SK-N-SH (cell line): ENCODE measurements around the gene KCNJ10. TPM values are rescaled to one million over a fixed set of nuclear protein-coding genes. Genes with fewer than 3 reads are reported as not detected.

Source experiments
- CTCF ChIA-PET: fragments of 300-600, 350-600 bp; formaldehyde crosslinking; extraction: SDS; loops from one replicate; lab custom pipeline; 2021; lab: Yijun Ruan, JAX
- POLR2A ChIA-PET: fragments of 350-600 bp; sonication (Branson Sonifier 250); formaldehyde crosslinking; extraction: SDS; loops from one replicate; lab custom pipeline; 2020; ENCODE audit warnings: antibody characterized with exemption, inconsistent platforms; lab: Yijun Ruan, JAX
- DNase-seq: peaks from one replicate; pipeline ENCODE4 v3.0.0; 2012
- H2AFZ ChIP-seq: fragments of 200-600 bp; sonication (generic); 2 replicates; pipeline ENCODE4 v1.8.1; 2016; ENCODE audit warnings: antibody characterized with exemption, mild to moderate bottlenecking, low read depth
- H3F3A ChIP-seq: fragments of 200-600 bp; sonication (generic); replicated peaks from 2 replicates; pipeline ENCODE3; 2016; ENCODE audit warnings: antibody characterized with exemption, mild to moderate bottlenecking; ENCODE audit not compliant: insufficient read depth
- H3K27ac ChIP-seq, 2 experiments: fragments of 200-500 bp in 1 of 2; fragments of 200-600 bp in 1 of 2; sonication (Bioruptor generic) in 1 of 2; sonication (generic), shearing (Covaris generic) in 1 of 2; 2 replicates each; pipeline versions ENCODE4 v1.5.1 to v1.6.1; 2014 to 2016; ENCODE audit warnings: low read depth in 2 of 2, inconsistent platforms in 1 of 2, low read length in 1 of 2, mild to moderate bottlenecking in 1 of 2, mixed read lengths in 1 of 2
- H3K27me3 ChIP-seq: fragments of 200-600 bp; sonication (generic), shearing (Covaris generic); 2 replicates; pipeline ENCODE4 v1.6.1; 2016; ENCODE audit warnings: mixed run types; ENCODE audit not compliant: insufficient read depth
- H3K36me3 ChIP-seq, 2 experiments: fragments of 200-500 bp in 1 of 2; fragments of 200-600 bp in 1 of 2; sonication (Bioruptor generic) in 1 of 2; sonication (generic) in 1 of 2; replicated peaks in 1 of 2; 2 replicates each; pipeline versions ENCODE3 to v1.5.1; 2014 to 2016; ENCODE audit warnings: low read length in 1 of 2, mild to moderate bottlenecking in 1 of 2; ENCODE audit not compliant: insufficient read depth in 2 of 2, control insufficient read depth in 1 of 2
- H3K4me1 ChIP-seq, 2 experiments: fragments of 200-500 bp in 1 of 2; fragments of 200-600 bp in 1 of 2; sonication (Bioruptor generic) in 1 of 2; sonication (generic), shearing (Covaris generic) in 1 of 2; 2 replicates each; pipeline versions ENCODE4 v1.5.1 to v1.6.1; 2014 to 2016; ENCODE audit warnings: low read depth in 1 of 2, low read length in 1 of 2, mixed run types in 1 of 2; ENCODE audit not compliant: insufficient read depth in 2 of 2, control insufficient read depth in 1 of 2
- H3K4me2 ChIP-seq: fragments of 200-600 bp; sonication (generic), shearing (Covaris generic); 2 replicates; pipeline ENCODE4 v1.6.1; 2017; ENCODE audit warnings: mixed run types
- H3K4me3 ChIP-seq, 2 experiments: fragments of 200-500 bp in 1 of 2; fragments of 200-600 bp in 1 of 2; sonication (Bioruptor generic) in 1 of 2; sonication (generic), shearing (Covaris generic) in 1 of 2; 2 replicates each; pipeline versions ENCODE4 v1.5.1 to v1.8.1; 2014 to 2016; ENCODE audit warnings: low read depth in 2 of 2, inconsistent platforms in 1 of 2, low read length in 1 of 2, mild to moderate bottlenecking in 1 of 2, mixed read lengths in 1 of 2, moderate library complexity in 1 of 2
- H3K79me2 ChIP-seq: fragments of 200-600 bp; sonication (generic); 2 replicates; pipeline ENCODE4 v1.8.1; 2017; ENCODE audit warnings: mild to moderate bottlenecking; ENCODE audit not compliant: insufficient read depth
- H3K9ac ChIP-seq: fragments of 200-600 bp; sonication (generic); 2 replicates; pipeline ENCODE4 v1.6.1; 2017; ENCODE audit warnings: mixed run types
- H3K9me2 ChIP-seq: fragments of 200-600 bp; sonication (generic); 2 replicates; pipeline ENCODE4 v1.6.1; 2017; ENCODE audit warnings: mixed run types
- H3K9me3 ChIP-seq: fragments of 200-600 bp; sonication (generic); 2 replicates; pipeline ENCODE4 v1.6.1; 2017; ENCODE audit warnings: mixed run types, mild to moderate bottlenecking, moderate library complexity
- H4K20me1 ChIP-seq: fragments of 200-600 bp; sonication (generic); 2 replicates; pipeline ENCODE4 v1.6.1; 2017; ENCODE audit warnings: mild to moderate bottlenecking, mixed run types; ENCODE audit not compliant: insufficient read depth
- CHD2 ChIP-seq: fragments of 150-350 bp; IDR thresholded peaks from 2 replicates; pipeline ENCODE4 v1.6.1; 2018; ENCODE audit warnings: low read length; ENCODE audit not compliant: partially characterized antibody
- ELF1 ChIP-seq: IDR thresholded peaks from 2 replicates; pipeline ENCODE4 v1.4.0; 2012
- EZH2phosphoT487 ChIP-seq: fragments of 200-600 bp; sonication (generic); IDR thresholded peaks from 2 replicates; pipeline ENCODE4 v1.6.1; 2017; ENCODE audit warnings: low read depth, mixed run types, mild to moderate bottlenecking, antibody characterized with exemption, moderate library complexity, borderline replicate concordance
- FOXJ3 ChIP-seq: sonication (generic); formaldehyde crosslinking; IDR thresholded peaks from 2 replicates; pipeline ENCODE4 v1.5.1; 2020; ENCODE audit warnings: mild to moderate bottlenecking, missing genetic modification reagents
- GATA2 ChIP-seq: sonication (generic); formaldehyde crosslinking; IDR thresholded peaks from 2 replicates; pipeline ENCODE4 v1.5.0; 2020; ENCODE audit warnings: mild to moderate bottlenecking, missing genetic modification reagents
- JUND ChIP-seq: IDR thresholded peaks from 2 replicates; pipeline ENCODE4 v1.4.0; 2012
- MXI1 ChIP-seq: IDR thresholded peaks from 2 replicates; pipeline ENCODE4 v1.6.1; 2012; ENCODE audit warnings: mild to moderate bottlenecking, low read depth, low read length, improper control_type of control experiment
- NRF1 ChIP-seq: IDR thresholded peaks from 2 replicates; pipeline ENCODE4 v1.6.1; 2012; ENCODE audit warnings: low read depth, mild to moderate bottlenecking, low read length
- RAD21 ChIP-seq: IDR thresholded peaks from 2 replicates; pipeline ENCODE4 v1.6.1; 2012; ENCODE audit warnings: mild to moderate bottlenecking, low read length
- RXRA ChIP-seq: IDR thresholded peaks from 2 replicates; pipeline ENCODE4 v1.4.0; 2012; ENCODE audit warnings: low read depth, mild to moderate bottlenecking, borderline replicate concordance
- SIN3A ChIP-seq: IDR thresholded peaks from 2 replicates; pipeline ENCODE4 v1.6.1; 2012; ENCODE audit warnings: low read depth, mild to moderate bottlenecking, low read length, moderate library complexity, borderline replicate concordance
- YY1 ChIP-seq: IDR thresholded peaks from 2 replicates; pipeline ENCODE4 v1.4.0; 2012; ENCODE audit warnings: low read depth, mild to moderate bottlenecking
- WGBS: methylation state at CpG from one replicate; pipeline ENCODE4 v1.1.6; 2017; ENCODE audit warnings: low lambda C conversion rate; 5-methylcytosine and 5-hydroxymethylcytosine counted together
- polyA plus RNA-seq, 3 experiments: library from polyadenylated mRNA; depleted of rRNA; stranded (reverse); fragments of >200 nt; gene quantifications; 2 replicates each; pipeline ENCODE4 v1.2.3, GENCODE V29; 2012
- TF ChIP-seq, protein P1 (sequence below): fragments of 200-600 bp; sonication (generic); IDR thresholded peaks from 2 replicates; pipeline ENCODE4 v1.6.1; 2017; ENCODE audit warnings: antibody characterized with exemption, mild to moderate bottlenecking, moderate library complexity
- TF ChIP-seq, protein P2 (sequence below): IDR thresholded peaks from 2 replicates; pipeline ENCODE4; 2012
- TF ChIP-seq, protein P3 (sequence below): IDR thresholded peaks from 2 replicates; pipeline ENCODE4 v1.6.1; 2012; ENCODE audit warnings: mild to moderate bottlenecking, low read depth, low read length, moderate library complexity

Gene KCNJ10
- polyA plus RNA-seq, 1 of the 3 experiments (the other 2 are of a cell fraction): not detected

DNA sequence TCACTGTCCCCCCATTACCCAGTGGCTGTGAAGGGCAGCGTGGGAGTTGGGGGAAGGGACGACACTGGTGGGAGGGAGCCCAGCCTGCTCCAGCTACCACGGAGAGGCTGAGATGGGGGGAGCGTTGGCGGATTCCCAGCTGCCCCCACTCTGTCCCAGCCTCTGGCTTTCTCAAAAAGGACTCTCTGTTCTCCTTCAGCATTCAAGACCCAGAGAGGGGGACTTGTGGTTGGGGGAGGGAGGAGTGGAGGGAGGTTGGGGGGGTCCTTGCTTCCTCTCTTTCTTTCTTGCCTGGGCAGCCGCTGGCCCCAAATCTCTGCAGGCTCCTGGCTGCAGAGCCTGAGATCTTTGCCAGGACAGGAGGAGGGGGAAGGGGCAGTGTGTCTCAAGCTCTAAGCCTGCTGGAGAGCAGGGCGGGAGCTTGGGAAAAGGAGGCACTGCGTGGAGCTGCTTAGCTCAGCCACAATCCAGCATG, 47.8 kb upstream of the KCNJ10 start (continued):
- TF ChIP-seq, protein P1, sequence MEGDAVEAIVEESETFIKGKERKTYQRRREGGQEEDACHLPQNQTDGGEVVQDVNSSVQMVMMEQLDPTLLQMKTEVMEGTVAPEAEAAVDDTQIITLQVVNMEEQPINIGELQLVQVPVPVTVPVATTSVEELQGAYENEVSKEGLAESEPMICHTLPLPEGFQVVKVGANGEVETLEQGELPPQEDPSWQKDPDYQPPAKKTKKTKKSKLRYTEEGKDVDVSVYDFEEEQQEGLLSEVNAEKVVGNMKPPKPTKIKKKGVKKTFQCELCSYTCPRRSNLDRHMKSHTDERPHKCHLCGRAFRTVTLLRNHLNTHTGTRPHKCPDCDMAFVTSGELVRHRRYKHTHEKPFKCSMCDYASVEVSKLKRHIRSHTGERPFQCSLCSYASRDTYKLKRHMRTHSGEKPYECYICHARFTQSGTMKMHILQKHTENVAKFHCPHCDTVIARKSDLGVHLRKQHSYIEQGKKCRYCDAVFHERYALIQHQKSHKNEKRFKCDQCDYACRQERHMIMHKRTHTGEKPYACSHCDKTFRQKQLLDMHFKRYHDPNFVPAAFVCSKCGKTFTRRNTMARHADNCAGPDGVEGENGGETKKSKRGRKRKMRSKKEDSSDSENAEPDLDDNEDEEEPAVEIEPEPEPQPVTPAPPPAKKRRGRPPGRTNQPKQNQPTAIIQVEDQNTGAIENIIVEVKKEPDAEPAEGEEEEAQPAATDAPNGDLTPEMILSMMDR: no peak
- TF ChIP-seq MXI1: no peak

DNA sequence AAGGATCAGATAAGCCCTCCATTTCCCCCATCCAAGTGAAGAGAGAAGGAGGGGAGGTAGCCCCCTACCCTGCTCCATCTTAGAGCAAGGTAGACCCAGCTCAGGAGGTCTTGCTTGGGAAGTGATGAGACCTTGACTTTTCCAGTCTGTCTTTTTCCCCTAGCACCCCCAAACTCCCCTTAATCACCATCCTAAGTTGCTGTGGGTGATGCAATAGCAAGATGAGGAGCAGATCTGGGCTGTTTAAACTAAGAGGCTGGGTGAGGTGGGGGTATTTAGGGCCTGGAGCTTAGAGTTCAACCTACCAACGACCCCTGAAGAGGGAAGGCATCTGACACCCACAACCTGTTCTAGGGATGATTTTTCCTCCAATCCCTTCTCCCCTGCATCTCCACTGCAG, 47.3 kb upstream of the KCNJ10 start:
- Histone ChIP-seq H3F3A (no peaks in the 10 kb centered on the region), H3K9me2 (no peaks in the 10 kb centered on the region), H2AFZ (no peak overlapping the region), H3K36me3 (no peaks in the 10 kb centered on the region), H3K4me2 (no peak overlapping the region), H3K4me1 (no peaks in the 10 kb centered on the region), H3K27me3 (peaks cover 11% of the 10 kb centered on the region; the same call in 1 of the 2 replicates), H3K9ac (no peak overlapping the region), H4K20me1 (no peaks in the 10 kb centered on the region), H3K27ac (no peak overlapping the region), H3K4me3 (no peak overlapping the region), H3K9me3 (no peaks in the 10 kb centered on the region), H3K79me2 (no peaks in the 10 kb centered on the region)
- TF ChIP-seq SIN3A: no peak
- TF ChIP-seq, protein P2, sequence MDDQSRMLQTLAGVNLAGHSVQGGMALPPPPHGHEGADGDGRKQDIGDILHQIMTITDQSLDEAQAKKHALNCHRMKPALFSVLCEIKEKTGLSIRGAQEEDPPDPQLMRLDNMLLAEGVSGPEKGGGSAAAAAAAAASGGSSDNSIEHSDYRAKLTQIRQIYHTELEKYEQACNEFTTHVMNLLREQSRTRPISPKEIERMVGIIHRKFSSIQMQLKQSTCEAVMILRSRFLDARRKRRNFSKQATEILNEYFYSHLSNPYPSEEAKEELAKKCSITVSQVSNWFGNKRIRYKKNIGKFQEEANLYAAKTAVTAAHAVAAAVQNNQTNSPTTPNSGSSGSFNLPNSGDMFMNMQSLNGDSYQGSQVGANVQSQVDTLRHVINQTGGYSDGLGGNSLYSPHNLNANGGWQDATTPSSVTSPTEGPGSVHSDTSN: no peak
- 17% methylated on average over 1 of the region's 1 CpG for WGBS
- DNase-seq: no peak
- POLR2A ChIA-PET: no interaction called here
- CTCF ChIA-PET: interaction anchor here (0.6 to 4.0 kb wide), 7 partner anchors 8 to 135 kb away, joined by 3 to 18 read pairs (median 4); no protein-coding TSS in a partner anchor

DNA sequence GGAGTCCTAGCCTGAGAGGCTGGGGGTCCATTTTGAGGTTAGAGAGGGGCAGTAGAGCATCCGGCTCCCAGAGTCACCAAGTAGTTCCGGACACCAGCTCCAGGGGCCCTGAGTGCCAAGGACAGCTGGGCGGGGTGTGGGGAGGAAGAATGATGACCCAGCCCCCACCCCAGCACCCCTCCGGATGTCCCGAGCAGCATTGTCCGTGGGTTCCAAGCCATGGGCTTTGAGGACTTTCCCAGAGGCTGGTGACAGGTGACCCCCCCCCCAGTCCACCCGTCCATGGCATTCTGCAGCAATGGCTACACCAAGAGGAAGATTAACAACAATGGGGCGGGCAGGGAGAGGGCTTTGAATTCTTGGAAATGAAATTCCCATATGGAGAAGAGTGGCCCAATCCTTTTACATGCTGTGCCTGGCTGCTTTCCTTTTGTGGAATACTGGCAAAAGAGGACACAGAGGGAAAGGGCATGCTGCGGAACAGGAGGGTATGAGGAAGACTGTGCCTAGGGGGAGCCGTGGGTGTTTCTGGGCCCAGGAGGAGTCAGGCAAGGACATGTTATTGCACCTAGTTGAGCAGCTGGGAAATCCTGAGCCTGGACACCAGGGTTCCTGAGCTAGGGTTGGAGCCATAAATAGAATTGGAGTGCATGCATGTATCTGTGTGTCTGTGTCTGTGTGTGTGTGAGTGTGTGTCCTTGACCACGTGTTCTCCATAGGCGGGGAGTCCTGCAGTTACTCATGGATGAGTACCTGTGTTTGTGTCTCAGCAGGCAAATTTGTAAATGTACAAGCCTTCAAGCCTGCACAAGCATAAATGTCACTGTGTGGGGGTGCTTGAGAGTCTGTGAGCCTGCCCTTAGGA, 46.6 kb upstream of the KCNJ10 start:
- no peaks in the 10 kb centered on the region for H4K20me1 ChIP-seq
- H3K79me2 ChIP-seq: no peaks in the 10 kb centered on the region
- H3K9me3 ChIP-seq: no peaks in the 10 kb centered on the region
- WGBS: 74% methylated on average over 9 of the region's 12 CpGs
- H2AFZ ChIP-seq: no peak overlapping the region
- POLR2A ChIA-PET: no interaction called here
- H3K4me1 ChIP-seq: no peaks in the 10 kb centered on the region
- DNase-seq: no peak
- H3K9me2 ChIP-seq: no peaks in the 10 kb centered on the region
- H3K4me2 ChIP-seq: no peak overlapping the region
- no peak overlapping the region for H3K9ac ChIP-seq
- no peak overlapping the region for H3K27ac ChIP-seq
- peaks cover 11% of the 10 kb centered on the region; the same call in 1 of the 2 replicates for H3K27me3 ChIP-seq
- no peak overlapping the region for H3K4me3 ChIP-seq
- H3K36me3 ChIP-seq: no peaks in the 10 kb centered on the region
- CTCF ChIA-PET: interaction anchor here (0.6 to 4.0 kb wide), 5 partner anchors 9 to 135 kb away, joined by 3 to 18 read pairs (median 10); no protein-coding TSS in a partner anchor
- no peaks in the 10 kb centered on the region for H3F3A ChIP-seq
- TF ChIP-seq NRF1 (no peak), EZH2phosphoT487 (no peak), CHD2 (no peak), JUND (no peak), GATA2 (CRISPR knock-in tag) (no peak), RXRA (no peak), FOXJ3 (CRISPR knock-in tag) (no peak), ELF1 (no peak), RAD21 (no peak), YY1 (no peak)
- TF ChIP-seq, protein P1: no peak
- TF ChIP-seq, protein P3, sequence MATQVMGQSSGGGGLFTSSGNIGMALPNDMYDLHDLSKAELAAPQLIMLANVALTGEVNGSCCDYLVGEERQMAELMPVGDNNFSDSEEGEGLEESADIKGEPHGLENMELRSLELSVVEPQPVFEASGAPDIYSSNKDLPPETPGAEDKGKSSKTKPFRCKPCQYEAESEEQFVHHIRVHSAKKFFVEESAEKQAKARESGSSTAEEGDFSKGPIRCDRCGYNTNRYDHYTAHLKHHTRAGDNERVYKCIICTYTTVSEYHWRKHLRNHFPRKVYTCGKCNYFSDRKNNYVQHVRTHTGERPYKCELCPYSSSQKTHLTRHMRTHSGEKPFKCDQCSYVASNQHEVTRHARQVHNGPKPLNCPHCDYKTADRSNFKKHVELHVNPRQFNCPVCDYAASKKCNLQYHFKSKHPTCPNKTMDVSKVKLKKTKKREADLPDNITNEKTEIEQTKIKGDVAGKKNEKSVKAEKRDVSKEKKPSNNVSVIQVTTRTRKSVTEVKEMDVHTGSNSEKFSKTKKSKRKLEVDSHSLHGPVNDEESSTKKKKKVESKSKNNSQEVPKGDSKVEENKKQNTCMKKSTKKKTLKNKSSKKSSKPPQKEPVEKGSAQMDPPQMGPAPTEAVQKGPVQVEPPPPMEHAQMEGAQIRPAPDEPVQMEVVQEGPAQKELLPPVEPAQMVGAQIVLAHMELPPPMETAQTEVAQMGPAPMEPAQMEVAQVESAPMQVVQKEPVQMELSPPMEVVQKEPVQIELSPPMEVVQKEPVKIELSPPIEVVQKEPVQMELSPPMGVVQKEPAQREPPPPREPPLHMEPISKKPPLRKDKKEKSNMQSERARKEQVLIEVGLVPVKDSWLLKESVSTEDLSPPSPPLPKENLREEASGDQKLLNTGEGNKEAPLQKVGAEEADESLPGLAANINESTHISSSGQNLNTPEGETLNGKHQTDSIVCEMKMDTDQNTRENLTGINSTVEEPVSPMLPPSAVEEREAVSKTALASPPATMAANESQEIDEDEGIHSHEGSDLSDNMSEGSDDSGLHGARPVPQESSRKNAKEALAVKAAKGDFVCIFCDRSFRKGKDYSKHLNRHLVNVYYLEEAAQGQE: no peak
